Tibial artery (tissue), 4 donors: ENCODE results near the gene WDFY1.
"Not testable (repeated sequence)": the region's sequence is repeated elsewhere in the genome, so short reads cannot be mapped to it uniquely, and the experiment has no call there.

Experiments
- DNase-seq, 2 donors: peaks; one replicate each; pipeline ENCODE4 v3.0.0-alpha.2; 2019
- H3K27ac ChIP-seq, 2 donors: fragments of 200-600 bp; sonication (generic) in 1 of 2; 1 replicate in 1 of 2; 2 replicates in 1 of 2; pipeline ENCODE4 v1.5.1; 2018 to 2019; ENCODE audit warnings: mild to moderate bottlenecking in 1 of 2
- H3K27me3 ChIP-seq, 2 donors: fragments of 200-600 bp; sonication (generic) in 1 of 2; one replicate each; pipeline versions ENCODE4 v1.5.1 to v1.6.0; 2016 to 2019
- H3K36me3 ChIP-seq, 3 donors: fragments of 200-600 bp; sonication (generic) in 2 of 3; one replicate each; pipeline ENCODE4 v1.5.1; 2016 to 2019; ENCODE audit warnings: mild to moderate bottlenecking in 2 of 3
- H3K4me1 ChIP-seq, 4 donors: fragments of 200-600 bp; sonication (generic) in 2 of 4; 1 replicate in 3 of 4; 2 replicates in 1 of 4; pipeline ENCODE4 v1.5.1; 2016 to 2019
- H3K4me3 ChIP-seq, 2 donors: fragments of 200-600 bp; sonication (generic) in 1 of 2; 1 replicate in 1 of 2; 2 replicates in 1 of 2; pipeline ENCODE4 v1.5.1; 2018 to 2019; ENCODE audit warnings: mild to moderate bottlenecking in 2 of 2
- H3K9me3 ChIP-seq, 3 donors: fragments of 200-600 bp; sonication (generic) in 1 of 3; one replicate each; pipeline ENCODE4 v1.5.1; 2016 to 2019
- intact Hi-C: fragments of 100-400 bp; cut with DNase I; formaldehyde crosslinking; loops from one replicate; pipeline ENCODE4 v1.15.0; 2023; ENCODE audit warnings: low total_unique reads
- TF ChIP-seq, protein P1 (sequence below), 2 experiments: fragments of 200-600 bp in 1 of 2; fragments of 450-650 bp in 1 of 2; IDR thresholded peaks; one replicate each; pipeline ENCODE4 v1.5.1; 2017 to 2019; ENCODE audit warnings: antibody characterized with exemption in 2 of 2, mild to moderate bottlenecking in 1 of 2, moderate library complexity in 1 of 2

WDFY1 gene

DNA sequence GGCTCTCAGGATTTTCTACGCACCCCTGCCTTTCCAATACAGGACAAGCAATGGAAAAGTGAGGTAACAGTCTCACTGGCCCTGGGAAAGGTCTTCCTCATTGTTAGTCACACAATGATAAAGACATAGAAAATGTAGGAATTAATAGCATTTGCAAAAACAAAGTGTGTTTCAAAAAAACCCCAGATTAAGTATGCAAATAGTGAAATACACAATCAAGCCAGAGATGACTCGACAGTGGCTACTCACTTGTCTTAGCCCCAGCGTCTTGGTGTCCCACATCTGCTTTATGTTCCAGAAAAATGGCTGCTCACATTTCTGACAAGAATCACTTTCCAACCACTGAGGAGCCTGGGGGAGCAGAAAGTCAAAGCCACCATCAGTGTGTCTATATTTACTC is 60.7 kb downstream of the WDFY1 start:
- no peaks in the 10 kb centered on the region for H3K9me3 ChIP-seq
- H3K4me1 ChIP-seq: peaks cover 0 to 3% (median 0%) of the 10 kb centered on the region in 4 donors
- no peaks in the 10 kb centered on the region for H3K27me3 ChIP-seq
- no peak overlapping the region for H3K4me3 ChIP-seq
- DNase-seq: no peak
- peaks cover 62 to 80% (median 69%) of the 10 kb centered on the region in 3 donors for H3K36me3 ChIP-seq
- intact Hi-C loops: no loop called here
- no peak overlapping the region for H3K27ac ChIP-seq
- TF ChIP-seq, protein P1, sequence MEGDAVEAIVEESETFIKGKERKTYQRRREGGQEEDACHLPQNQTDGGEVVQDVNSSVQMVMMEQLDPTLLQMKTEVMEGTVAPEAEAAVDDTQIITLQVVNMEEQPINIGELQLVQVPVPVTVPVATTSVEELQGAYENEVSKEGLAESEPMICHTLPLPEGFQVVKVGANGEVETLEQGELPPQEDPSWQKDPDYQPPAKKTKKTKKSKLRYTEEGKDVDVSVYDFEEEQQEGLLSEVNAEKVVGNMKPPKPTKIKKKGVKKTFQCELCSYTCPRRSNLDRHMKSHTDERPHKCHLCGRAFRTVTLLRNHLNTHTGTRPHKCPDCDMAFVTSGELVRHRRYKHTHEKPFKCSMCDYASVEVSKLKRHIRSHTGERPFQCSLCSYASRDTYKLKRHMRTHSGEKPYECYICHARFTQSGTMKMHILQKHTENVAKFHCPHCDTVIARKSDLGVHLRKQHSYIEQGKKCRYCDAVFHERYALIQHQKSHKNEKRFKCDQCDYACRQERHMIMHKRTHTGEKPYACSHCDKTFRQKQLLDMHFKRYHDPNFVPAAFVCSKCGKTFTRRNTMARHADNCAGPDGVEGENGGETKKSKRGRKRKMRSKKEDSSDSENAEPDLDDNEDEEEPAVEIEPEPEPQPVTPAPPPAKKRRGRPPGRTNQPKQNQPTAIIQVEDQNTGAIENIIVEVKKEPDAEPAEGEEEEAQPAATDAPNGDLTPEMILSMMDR (IDR thresholded peaks at IDR 0.05): no peak

- TF ChIP-seq, protein P1 (IDR thresholded peaks at IDR 0.05): no peak
- intact Hi-C loops: no loop called here
Observed at GRCh38 chr2:223882715-223883114, 62.4 kb downstream of the WDFY1 start.

GRCh38 chr2:223880796-223881195 is 64.3 kb downstream of the WDFY1 start:
- H3K27me3 ChIP-seq: no peaks in the 10 kb centered on the region
- intact Hi-C loops: no loop called here
- no peak for DNase-seq
- no peak overlapping the region for H3K27ac ChIP-seq
- no peak overlapping the region for H3K4me3 ChIP-seq
- no peaks in the 10 kb centered on the region for H3K9me3 ChIP-seq
- peaks cover 92 to 95% (median 93%) of the 10 kb centered on the region in 3 donors for H3K36me3 ChIP-seq
- no peaks in the 10 kb centered on the region for H3K4me1 ChIP-seq
- TF ChIP-seq, protein P1 (IDR thresholded peaks at IDR 0.05): no peak

More at GRCh38 chr2:223882715-223883114, 62.4 kb downstream of the WDFY1 start:
- no peaks in the 10 kb centered on the region for H3K27me3 ChIP-seq
- no peaks in the 10 kb centered on the region for H3K9me3 ChIP-seq
- peaks cover 79 to 91% (median 80%) of the 10 kb centered on the region in 3 donors for H3K36me3 ChIP-seq
- peaks cover 0 to 3% (median 0%) of the 10 kb centered on the region in 4 donors for H3K4me1 ChIP-seq
- H3K4me3 ChIP-seq: no peak overlapping the region
- DNase-seq: no peak
- H3K27ac ChIP-seq: no peak overlapping the region

DNA sequence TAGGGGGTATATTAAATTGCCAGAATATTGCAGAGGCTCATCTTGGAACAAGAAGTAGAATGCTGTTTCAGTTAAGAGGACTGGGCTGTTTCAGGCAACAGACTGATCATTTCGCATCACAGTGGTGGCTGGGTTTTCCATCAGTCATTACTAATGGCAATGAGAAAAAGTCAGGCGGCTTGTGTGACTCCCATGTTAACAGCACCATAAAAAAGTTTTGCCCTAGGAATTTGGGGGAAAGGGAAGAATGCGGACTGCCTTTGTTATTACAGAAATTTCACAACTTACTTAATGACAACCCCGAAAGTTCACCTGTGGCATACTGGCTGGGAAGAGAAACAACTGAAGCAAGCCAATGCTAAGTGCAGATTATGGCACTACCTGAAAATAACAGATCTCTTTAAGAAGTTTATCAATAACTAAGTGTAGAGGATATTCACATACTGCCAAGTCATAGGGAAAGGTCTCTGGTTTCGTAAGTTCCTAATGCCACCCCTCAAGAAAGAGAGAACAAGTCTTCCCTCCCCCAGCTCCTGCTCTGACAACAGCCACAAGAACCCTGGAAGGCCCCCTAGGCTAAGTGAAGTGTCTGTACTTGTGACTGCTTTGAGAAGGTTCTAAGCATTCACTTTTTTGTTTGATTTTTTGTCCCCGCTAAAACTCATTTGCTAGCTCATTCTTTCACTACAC is 67.3 kb downstream of the WDFY1 start:
- DNase-seq: no peak
- peaks cover 88 to 97% (median 89%) of the 10 kb centered on the region in 3 donors for H3K36me3 ChIP-seq
- intact Hi-C loops: no loop called here

GRCh38 chr2:223873672-223874071 is 71.5 kb downstream of the WDFY1 start:
- H3K27me3 ChIP-seq: no peaks in the 10 kb centered on the region
- H3K9me3 ChIP-seq: no peaks in the 10 kb centered on the region
- no peaks in the 10 kb centered on the region for H3K4me1 ChIP-seq
- no peak for DNase-seq
- intact Hi-C loops: no loop called here
- no peak overlapping the region for H3K27ac ChIP-seq
- TF ChIP-seq, protein P1 (IDR thresholded peaks at IDR 0.05): no peak
- H3K4me3 ChIP-seq: no peak overlapping the region
- H3K36me3 ChIP-seq: peaks cover 72 to 77% (median 73%) of the 10 kb centered on the region in 3 donors

More for the DNA sequence above, 67.3 kb downstream of the WDFY1 start:
- no peaks in the 10 kb centered on the region for H3K4me1 ChIP-seq
- no peak overlapping the region for H3K27ac ChIP-seq
- no peaks in the 10 kb centered on the region for H3K9me3 ChIP-seq
- no peaks in the 10 kb centered on the region for H3K27me3 ChIP-seq
- H3K4me3 ChIP-seq: no peak overlapping the region
- TF ChIP-seq, protein P1 (IDR thresholded peaks at IDR 0.05): no peak

DNA sequence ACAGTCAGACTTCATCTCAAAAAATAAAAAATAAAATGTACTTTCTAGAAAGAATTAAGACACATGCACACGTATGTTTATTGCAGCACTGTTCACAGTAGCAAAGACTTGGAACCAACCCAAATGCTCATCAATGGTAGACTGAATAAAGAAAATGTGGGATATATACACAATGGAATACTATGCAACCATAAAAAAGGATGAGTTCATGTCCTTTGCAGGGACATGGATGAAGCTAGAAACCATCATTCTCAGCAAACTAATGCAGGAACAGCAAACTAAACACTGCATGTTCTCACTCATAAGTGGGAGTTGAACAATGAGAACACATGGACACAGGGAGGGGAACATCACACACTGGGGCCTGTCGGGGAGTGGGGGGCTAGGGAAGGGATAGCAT is 72.4 kb downstream of the WDFY1 start:
- H3K4me3 ChIP-seq, H3K27ac ChIP-seq, H3K4me1 ChIP-seq, intact Hi-C loops, H3K9me3 ChIP-seq, H3K27me3 ChIP-seq, DNase-seq: not testable (repeated sequence)
- peaks cover 63 to 68% (median 64%) of the 10 kb centered on the region in 3 donors for H3K36me3 ChIP-seq

GRCh38 chr2:223871661-223872060 is 73.5 kb downstream of the WDFY1 start:
- DNase-seq, H3K4me3 ChIP-seq, H3K4me1 ChIP-seq, H3K27ac ChIP-seq, intact Hi-C loops, H3K27me3 ChIP-seq, H3K9me3 ChIP-seq: not testable (repeated sequence)
- H3K36me3 ChIP-seq: peaks cover 52 to 58% (median 57%) of the 10 kb centered on the region in 3 donors
